ENCODE results near the gene WIF1. TPM values are rescaled to one million over a fixed set of nuclear protein-coding genes. Genes with fewer than 3 reads are reported as not detected.

The WIF1 gene
- total RNA-seq: not detected

GRCh38 chr12:65121049-65121955, at the start of gene WIF1:
TSS of gene WIF1 (minus strand) at chr12:65121305. CDS start at chr12:65121191, 114 bp downstream.
- DNase-seq: no peak

- DNase-seq: peak; percentile 68
These were observed 49.2 kb upstream of the WIF1 start for GRCh38 chr12:65170209-65170881.

GRCh38 chr12:65169320-65170208, 48.5 kb upstream of the WIF1 start, which contains the start of gene LEMD3:
TSS of gene LEMD3 (plus strand) at chr12:65169583. CDS start at chr12:65169597, 14 bp downstream.
- peak; percentile 94 for DNase-seq

GRCh38 chr12:65168681-65169319, 47.7 kb upstream of the WIF1 start:
- no peak for DNase-seq

GRCh38 chr12:65164774-65165173, 43.7 kb upstream of the WIF1 start:
- no peak for DNase-seq

GRCh38 chr12:65164244-65164643, 43.1 kb upstream of the WIF1 start:
- DNase-seq: no peak

GRCh38 chr12:65162609-65163008, 41.5 kb upstream of the WIF1 start:
- no peak for DNase-seq

GRCh38 chr12:65157091-65157490, 36.0 kb upstream of the WIF1 start:
- DNase-seq: no peak

- no peak for DNase-seq
These were observed 35.3 kb upstream of the WIF1 start for GRCh38 chr12:65156366-65156841.

- DNase-seq: no peak
These were observed 34.7 kb upstream of the WIF1 start for GRCh38 chr12:65155784-65156183.

- no peak for DNase-seq
These were observed 31.5 kb upstream of the WIF1 start for GRCh38 chr12:65152596-65152995.

GRCh38 chr12:65152012-65152411, 30.9 kb upstream of the WIF1 start:
- DNase-seq: no peak

- DNase-seq: no peak
These were observed 26.3 kb upstream of the WIF1 start for GRCh38 chr12:65147312-65147905.

GRCh38 chr12:65140738-65141137, 19.6 kb upstream of the WIF1 start:
- no peak for DNase-seq

GRCh38 chr12:65139389-65139788, 18.3 kb upstream of the WIF1 start:
- no peak for DNase-seq

GRCh38 chr12:65133879-65134278, 12.8 kb upstream of the WIF1 start:
- DNase-seq: no peak

- no peak for DNase-seq
These were observed 5.4 kb upstream of the WIF1 start for GRCh38 chr12:65126482-65126881.

- DNase-seq: no peak
These were observed 4.9 kb upstream of the WIF1 start for GRCh38 chr12:65125975-65126374.

- no peak for DNase-seq
These were observed 4.1 kb upstream of the WIF1 start for GRCh38 chr12:65125247-65125646.

- no peak for DNase-seq
These were observed 2.4 kb upstream of the WIF1 start for GRCh38 chr12:65123435-65124063.

- DNase-seq: no peak
These were observed 1.6 kb upstream of the WIF1 start for GRCh38 chr12:65122703-65123102.
